ENCODE results near the gene TBRG1. TPM values are rescaled to one million over a fixed set of nuclear protein-coding genes. Genes with fewer than 3 reads are reported as not detected.

TBRG1 gene
- total RNA-seq, 1 donor from 2014 or later, result 42.7 TPM

- DNase-seq, result no peak
These were observed 3.8 kb upstream of the TBRG1 start for GRCh38 chr11:124618863-124619262.

- no peak for DNase-seq
These were observed 1.3 kb downstream of the TBRG1 start for GRCh38 chr11:124623861-124624525.

- no peak for DNase-seq
These were observed 3.0 kb downstream of the TBRG1 start for GRCh38 chr11:124625504-124626168.

GRCh38 chr11:124627546-124627945, 4.9 kb downstream of the TBRG1 start:
- DNase-seq, result no peak

GRCh38 chr11:124629961-124630360, 7.3 kb downstream of the TBRG1 start:
- DNase-seq, result no peak

- DNase-seq, result no peak
These were observed 10.7 kb downstream of the TBRG1 start for GRCh38 chr11:124633355-124633754.

GRCh38 chr11:124635932-124636331, 13.3 kb downstream of the TBRG1 start:
- DNase-seq, result no peak

GRCh38 chr11:124638500-124638899, 15.8 kb downstream of the TBRG1 start:
- DNase-seq, result no peak

GRCh38 chr11:124639186-124639585, 16.5 kb downstream of the TBRG1 start:
- no peak for DNase-seq

- no peak for DNase-seq
These were observed 18.0 kb downstream of the TBRG1 start for GRCh38 chr11:124640666-124641065.

- no peak for DNase-seq
These were observed 20.0 kb downstream of the TBRG1 start for GRCh38 chr11:124642628-124643027.

GRCh38 chr11:124643042-124643604, 20.5 kb downstream of the TBRG1 start:
- DNase-seq, result no peak

- no peak for DNase-seq
These were observed 21.2 kb downstream of the TBRG1 start for GRCh38 chr11:124643605-124644425.

- no peak for DNase-seq
These were observed 22.0 kb downstream of the TBRG1 start for GRCh38 chr11:124644426-124645280.

- no peak for DNase-seq
These were observed 23.5 kb downstream of the TBRG1 start for GRCh38 chr11:124646148-124646547.

- DNase-seq, result no peak
These were observed 25.9 kb downstream of the TBRG1 start for GRCh38 chr11:124648610-124649009.

GRCh38 chr11:124656774-124657630, 34.3 kb downstream of the TBRG1 start:
- DNase-seq, result peak; percentile 41

- no peak for DNase-seq
These were observed 35.2 kb downstream of the TBRG1 start for GRCh38 chr11:124657904-124658303.

GRCh38 chr11:124658501-124658900, 35.8 kb downstream of the TBRG1 start:
- no peak for DNase-seq

- DNase-seq, result no peak
These were observed 36.3 kb downstream of the TBRG1 start for GRCh38 chr11:124658986-124659385.

- no peak for DNase-seq
These were observed 38.9 kb downstream of the TBRG1 start for GRCh38 chr11:124661553-124661952.

All from occipital lobe (tissue), 2 donors.